Upper lobe of right lung (tissue), 1 donor: ENCODE data around the gene FRZB. TPM values are rescaled to one million over a fixed set of nuclear protein-coding genes. Genes with fewer than 3 reads are reported as not detected.

Experiments used
- ATAC-seq: fragments of 200-7000 bp; cut with Tn5 transposase; one replicate; pipeline ENCODE4 v1.9.1; 2020; ENCODE audit warnings: mild to moderate bottlenecking, moderate library complexity
- DNase-seq: peaks from one replicate; pipeline ENCODE4 v3.0.0-alpha.2; 2020
- H3K27ac ChIP-seq: fragments of 200-600 bp; one replicate; pipeline ENCODE4 v1.8.0; 2022
- H3K27me3 ChIP-seq: fragments of 200-600 bp; one replicate; pipeline ENCODE4 v1.8.0; 2022; ENCODE audit warnings: mild to moderate bottlenecking
- H3K36me3 ChIP-seq: fragments of 200-600 bp; one replicate; pipeline ENCODE4 v1.8.0; 2022
- H3K4me1 ChIP-seq: fragments of 200-600 bp; one replicate; pipeline ENCODE4 v1.8.0; 2022
- H3K4me3 ChIP-seq: fragments of 200-600 bp; one replicate; pipeline ENCODE4 v1.8.0; 2022; ENCODE audit warnings: mild to moderate bottlenecking
- H3K9me3 ChIP-seq: fragments of 200-600 bp; one replicate; pipeline ENCODE4 v1.8.0; 2022
- intact Hi-C: fragments of 100-400 bp; cut with DNase I; formaldehyde crosslinking; loops from one replicate; pipeline ENCODE4 v1.11.0; 2022
- total RNA-seq: library from RNA; stranded (reverse); fragmentation: NEBNext Ultra II Directional; extraction: Animal tissue kit (Norgen Biotek cat#: 25700); gene quantifications from one replicate; pipeline ENCODE4 v1.2.1, GENCODE V29; 2021
- TF ChIP-seq, protein P1 (sequence below): fragments of 200-600 bp; IDR thresholded peaks from one replicate; pipeline ENCODE4 v1.8.0; 2022; ENCODE audit warnings: antibody characterized with exemption
- donor health status: DM: no; HTN: yes; CAD: no; lungs with severe emphysema.

FRZB gene
- total RNA-seq, 1 donor from 2014 or later = 14.0 TPM

DNA sequence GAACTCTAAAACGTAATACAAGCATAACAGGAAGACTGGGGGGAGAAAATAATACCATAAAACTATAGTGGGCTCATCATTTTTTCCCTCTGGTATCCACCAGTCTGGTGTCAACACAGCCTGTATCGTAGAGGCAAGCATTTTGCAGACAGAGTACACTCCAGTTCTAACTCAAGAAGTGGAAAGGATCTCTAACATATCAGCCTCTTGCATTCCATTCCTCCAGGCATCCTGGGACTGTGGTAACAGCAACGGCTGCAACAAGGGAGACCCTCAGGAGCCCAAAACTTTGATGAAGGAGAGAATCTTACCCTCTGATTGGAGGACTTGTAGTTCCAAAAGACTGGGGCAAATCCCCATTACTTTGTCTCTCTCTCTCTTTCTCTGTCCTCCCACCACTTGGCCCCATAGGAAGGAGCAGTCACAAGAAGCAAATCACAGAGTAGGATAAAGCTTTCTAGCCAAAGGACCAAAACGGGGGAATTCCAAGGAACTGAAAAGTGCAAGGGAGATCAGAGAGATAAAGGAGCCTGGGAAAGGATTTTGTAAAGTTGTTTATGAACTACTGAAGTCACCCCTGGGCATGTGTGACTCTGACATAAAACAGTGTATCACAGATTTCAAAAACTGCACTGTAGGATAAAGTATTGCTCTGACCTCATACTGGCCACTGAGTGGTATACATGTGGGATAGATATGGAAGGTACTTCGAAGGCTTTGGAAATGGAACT is 11.9 kb downstream of the FRZB start:
- no peak overlapping the region for H3K27ac ChIP-seq
- intact Hi-C loops = no loop called here
- no peak for ATAC-seq

DNA sequence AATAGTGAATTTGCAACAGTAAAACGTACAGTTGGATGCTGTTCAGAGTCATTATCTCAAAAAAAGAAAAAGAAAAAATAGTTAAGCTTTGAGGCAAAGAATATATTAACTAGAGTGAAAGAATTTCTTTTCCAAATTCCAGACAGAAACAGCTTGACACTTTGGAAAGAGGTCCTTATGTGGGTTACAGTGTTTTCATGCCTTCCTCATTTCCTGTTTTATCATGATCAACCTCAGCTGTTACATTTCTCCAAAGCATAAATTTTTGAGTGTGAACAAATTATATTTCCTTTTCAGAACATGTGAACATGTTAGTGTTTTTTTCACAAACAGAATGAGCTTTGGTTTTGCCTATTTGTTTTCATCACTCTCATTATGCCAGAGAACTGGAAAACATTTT is 13.6 kb downstream of the FRZB start:
- TF ChIP-seq, protein P1, sequence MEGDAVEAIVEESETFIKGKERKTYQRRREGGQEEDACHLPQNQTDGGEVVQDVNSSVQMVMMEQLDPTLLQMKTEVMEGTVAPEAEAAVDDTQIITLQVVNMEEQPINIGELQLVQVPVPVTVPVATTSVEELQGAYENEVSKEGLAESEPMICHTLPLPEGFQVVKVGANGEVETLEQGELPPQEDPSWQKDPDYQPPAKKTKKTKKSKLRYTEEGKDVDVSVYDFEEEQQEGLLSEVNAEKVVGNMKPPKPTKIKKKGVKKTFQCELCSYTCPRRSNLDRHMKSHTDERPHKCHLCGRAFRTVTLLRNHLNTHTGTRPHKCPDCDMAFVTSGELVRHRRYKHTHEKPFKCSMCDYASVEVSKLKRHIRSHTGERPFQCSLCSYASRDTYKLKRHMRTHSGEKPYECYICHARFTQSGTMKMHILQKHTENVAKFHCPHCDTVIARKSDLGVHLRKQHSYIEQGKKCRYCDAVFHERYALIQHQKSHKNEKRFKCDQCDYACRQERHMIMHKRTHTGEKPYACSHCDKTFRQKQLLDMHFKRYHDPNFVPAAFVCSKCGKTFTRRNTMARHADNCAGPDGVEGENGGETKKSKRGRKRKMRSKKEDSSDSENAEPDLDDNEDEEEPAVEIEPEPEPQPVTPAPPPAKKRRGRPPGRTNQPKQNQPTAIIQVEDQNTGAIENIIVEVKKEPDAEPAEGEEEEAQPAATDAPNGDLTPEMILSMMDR = no peak
- intact Hi-C loops = no loop called here
- H3K4me3 ChIP-seq = no peak overlapping the region
- no peaks in the 10 kb centered on the region for H3K9me3 ChIP-seq
- no peaks in the 10 kb centered on the region for H3K27me3 ChIP-seq
- DNase-seq (no peak), ATAC-seq (no peak)
- H3K27ac ChIP-seq = no peak overlapping the region
- H3K36me3 ChIP-seq = no peaks in the 10 kb centered on the region
- no peaks in the 10 kb centered on the region for H3K4me1 ChIP-seq

More for the DNA sequence above, 11.9 kb downstream of the FRZB start:
- no peaks in the 10 kb centered on the region for H3K9me3 ChIP-seq
- TF ChIP-seq, protein P1 = no peak
- DNase-seq = no peak
- no peak overlapping the region for H3K4me3 ChIP-seq
- no peaks in the 10 kb centered on the region for H3K36me3 ChIP-seq
- H3K4me1 ChIP-seq = no peaks in the 10 kb centered on the region
- H3K27me3 ChIP-seq = no peaks in the 10 kb centered on the region

DNA sequence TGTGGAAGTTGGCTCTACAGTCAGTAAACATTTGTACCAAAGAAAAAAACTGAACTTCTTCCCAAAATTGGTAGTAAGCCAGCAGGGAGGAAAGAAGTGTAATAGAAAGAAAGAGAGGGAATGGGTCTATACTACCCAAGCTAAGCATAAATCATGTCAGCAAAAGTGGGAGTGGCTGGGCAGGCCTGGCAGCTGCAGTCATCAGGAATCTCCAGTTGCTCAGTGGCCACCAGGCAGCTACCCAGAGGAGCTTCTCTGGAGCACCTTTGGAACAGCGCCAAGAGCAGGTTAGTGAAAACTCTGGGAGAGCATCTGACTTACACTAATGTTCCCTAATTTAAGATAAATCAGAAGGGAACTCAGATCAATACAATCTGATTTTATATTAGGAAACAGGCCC is 14.3 kb downstream of the FRZB start:
- Histone ChIP-seq H3K4me3 (no peak overlapping the region), H3K27ac (no peak overlapping the region), H3K27me3 (no peaks in the 10 kb centered on the region), H3K4me1 (no peaks in the 10 kb centered on the region), H3K36me3 (no peaks in the 10 kb centered on the region), H3K9me3 (no peaks in the 10 kb centered on the region)
- ATAC-seq (no peak), DNase-seq (no peak)
- intact Hi-C loops = no loop called here
- TF ChIP-seq, protein P1 = no peak

DNA sequence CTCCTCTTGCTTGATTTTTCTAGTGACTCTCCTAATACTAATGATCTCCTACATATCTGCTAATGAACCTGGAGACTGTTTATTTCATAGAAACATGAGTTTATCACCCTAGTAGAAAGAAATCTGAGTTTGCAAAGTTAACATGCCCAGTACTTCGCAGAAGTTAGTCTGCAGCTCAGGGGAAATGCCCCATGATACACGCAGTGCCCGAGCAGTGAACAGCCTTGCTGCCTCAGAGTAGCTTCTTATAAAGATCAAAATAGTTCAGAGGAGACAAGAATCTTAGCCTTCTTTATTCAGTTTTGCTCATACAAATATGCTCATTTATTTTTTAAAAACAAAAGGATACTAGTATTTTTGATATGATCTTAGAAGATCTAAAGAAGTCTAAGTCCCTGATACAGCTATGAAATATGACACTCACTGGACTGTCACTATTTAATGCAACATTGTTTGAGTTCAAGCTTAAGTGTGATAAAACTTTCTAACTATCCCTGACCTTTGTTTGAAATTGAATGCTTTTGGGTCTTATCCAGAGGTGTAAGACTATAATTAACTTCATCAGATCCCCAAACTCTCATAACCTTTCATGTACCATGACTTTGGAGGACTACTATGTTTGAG is 20.5 kb downstream of the FRZB start:
- no peak for ATAC-seq
- H3K27me3 ChIP-seq = no peaks in the 10 kb centered on the region
- H3K27ac ChIP-seq = no peak overlapping the region
- no peak for DNase-seq
- intact Hi-C loops = no loop called here
- TF ChIP-seq, protein P1 = no peak
- no peaks in the 10 kb centered on the region for H3K9me3 ChIP-seq
- no peaks in the 10 kb centered on the region for H3K36me3 ChIP-seq
- H3K4me1 ChIP-seq = no peaks in the 10 kb centered on the region
- no peak overlapping the region for H3K4me3 ChIP-seq

DNA sequence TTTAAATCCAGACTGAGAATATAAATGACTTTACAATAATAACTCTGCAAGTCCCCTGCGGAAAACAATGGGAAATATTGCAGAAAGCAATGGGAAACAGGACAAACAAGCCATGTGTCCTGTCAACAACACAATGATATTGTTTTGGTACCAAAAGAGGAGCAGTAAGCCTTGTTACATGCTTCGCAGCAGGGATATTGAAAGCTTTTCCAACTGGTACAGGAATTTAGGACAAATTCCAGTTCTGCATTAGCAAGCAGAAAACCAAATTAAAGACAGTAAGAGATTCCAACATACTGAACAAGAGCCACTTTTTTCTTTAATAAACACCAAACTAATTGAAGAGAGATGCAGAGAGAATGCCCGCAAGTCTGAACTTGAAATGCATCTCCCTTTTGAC is 30.0 kb downstream of the FRZB start:
- Histone ChIP-seq H3K27me3 (no peaks in the 10 kb centered on the region), H3K36me3 (no peaks in the 10 kb centered on the region), H3K4me1 (peaks cover 4% of the 10 kb centered on the region), H3K4me3 (no peak overlapping the region), H3K27ac (no peak overlapping the region), H3K9me3 (no peaks in the 10 kb centered on the region)
- intact Hi-C loops = no loop called here
- TF ChIP-seq, protein P1 = no peak
- DNase-seq (no peak), ATAC-seq (no peak)
